Ascending aorta (tissue), 2 donors: ENCODE results near the gene ARHGAP8. TPM values are rescaled to one million over a fixed set of nuclear protein-coding genes. Genes with fewer than 3 reads are reported as not detected.

Experiments
- DNase-seq, 2 donors: peaks; one replicate each; pipeline ENCODE4 v3.0.0-alpha.2; 2019; ENCODE audit warnings: low spot score in 2 of 2
- H3K27ac ChIP-seq, 2 donors: fragments of 200-600 bp; sonication (generic); one replicate each; pipeline ENCODE4 v1.5.1; 2016 to 2017; ENCODE audit warnings: mild to moderate bottlenecking in 1 of 2
- H3K27me3 ChIP-seq: fragments of 200-600 bp; sonication (generic); one replicate; pipeline ENCODE4 v1.5.1; 2017
- H3K36me3 ChIP-seq, 2 donors: fragments of 200-600 bp; sonication (generic); one replicate each; pipeline ENCODE4 v1.5.1; 2016
- H3K4me1 ChIP-seq, 2 donors: fragments of 200-600 bp; sonication (generic); one replicate each; pipeline ENCODE4 v1.5.1; 2016 to 2017; ENCODE audit warnings: mild to moderate bottlenecking in 1 of 2
- H3K4me3 ChIP-seq, 2 donors: fragments of 200-600 bp; sonication (generic); one replicate each; pipeline ENCODE4 v1.5.1; 2016 to 2017; ENCODE audit warnings: mild to moderate bottlenecking in 1 of 2
- H3K9me3 ChIP-seq, 2 donors: fragments of 200-600 bp; sonication (generic); one replicate each; pipeline ENCODE4 v1.5.1; 2016
- intact Hi-C: fragments of 100-400 bp; cut with DNase I; formaldehyde crosslinking; loops from one replicate; pipeline ENCODE4 v1.15.1; 2023
- total RNA-seq: library from RNA; depleted of rRNA; stranded (reverse); fragments of >200 nt; gene quantifications from one replicate; pipeline ENCODE4 v1.1.0, GENCODE V29; 2016
- TF ChIP-seq, protein P1 (sequence below), 3 experiments: fragments of 200-600 bp in 2 of 3; fragments of 450-650 bp in 1 of 3; sonication (generic) in 2 of 3; IDR thresholded peaks; one replicate each; pipeline ENCODE4 v1.5.1; 2016 to 2019; ENCODE audit warnings: antibody characterized with exemption in 3 of 3, mild to moderate bottlenecking in 1 of 3, moderate library complexity in 1 of 3

The ARHGAP8 gene
- total RNA-seq, 1 donor from 2014 or later = not detected

DNA sequence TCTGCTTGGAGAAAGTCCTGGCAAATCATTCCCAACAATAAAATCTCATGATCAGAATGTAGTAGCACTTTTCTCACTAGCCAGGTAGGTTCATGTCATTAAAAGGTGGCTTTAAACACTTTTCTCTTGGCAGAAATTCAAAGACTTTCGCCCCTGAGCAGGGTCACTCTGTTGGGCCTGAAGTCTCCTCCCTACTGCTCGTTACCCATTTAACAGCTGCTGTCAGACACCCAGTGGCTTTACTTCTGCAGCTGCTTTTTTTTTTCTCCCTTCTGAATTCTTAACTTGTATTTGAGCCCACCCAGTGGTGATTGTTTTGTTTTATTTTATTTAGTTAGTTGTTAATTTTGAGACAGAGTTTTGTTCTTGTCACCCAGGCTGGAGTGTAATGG is 25.0 kb downstream of the ARHGAP8 start:
- no peaks in the 10 kb centered on the region for H3K36me3 ChIP-seq
- H3K27ac ChIP-seq = no peak overlapping the region
- TF ChIP-seq, protein P1, sequence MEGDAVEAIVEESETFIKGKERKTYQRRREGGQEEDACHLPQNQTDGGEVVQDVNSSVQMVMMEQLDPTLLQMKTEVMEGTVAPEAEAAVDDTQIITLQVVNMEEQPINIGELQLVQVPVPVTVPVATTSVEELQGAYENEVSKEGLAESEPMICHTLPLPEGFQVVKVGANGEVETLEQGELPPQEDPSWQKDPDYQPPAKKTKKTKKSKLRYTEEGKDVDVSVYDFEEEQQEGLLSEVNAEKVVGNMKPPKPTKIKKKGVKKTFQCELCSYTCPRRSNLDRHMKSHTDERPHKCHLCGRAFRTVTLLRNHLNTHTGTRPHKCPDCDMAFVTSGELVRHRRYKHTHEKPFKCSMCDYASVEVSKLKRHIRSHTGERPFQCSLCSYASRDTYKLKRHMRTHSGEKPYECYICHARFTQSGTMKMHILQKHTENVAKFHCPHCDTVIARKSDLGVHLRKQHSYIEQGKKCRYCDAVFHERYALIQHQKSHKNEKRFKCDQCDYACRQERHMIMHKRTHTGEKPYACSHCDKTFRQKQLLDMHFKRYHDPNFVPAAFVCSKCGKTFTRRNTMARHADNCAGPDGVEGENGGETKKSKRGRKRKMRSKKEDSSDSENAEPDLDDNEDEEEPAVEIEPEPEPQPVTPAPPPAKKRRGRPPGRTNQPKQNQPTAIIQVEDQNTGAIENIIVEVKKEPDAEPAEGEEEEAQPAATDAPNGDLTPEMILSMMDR (IDR thresholded peaks at IDR 0.05) = no peak
- H3K9me3 ChIP-seq = peaks cover 0 to 4% of the 10 kb centered on the region in 2 donors
- H3K27me3 ChIP-seq = no peaks in the 10 kb centered on the region
- H3K4me1 ChIP-seq = no peaks in the 10 kb centered on the region
- no peak overlapping the region for H3K4me3 ChIP-seq
- intact Hi-C loops = no loop called here
- no peak for DNase-seq

DNA sequence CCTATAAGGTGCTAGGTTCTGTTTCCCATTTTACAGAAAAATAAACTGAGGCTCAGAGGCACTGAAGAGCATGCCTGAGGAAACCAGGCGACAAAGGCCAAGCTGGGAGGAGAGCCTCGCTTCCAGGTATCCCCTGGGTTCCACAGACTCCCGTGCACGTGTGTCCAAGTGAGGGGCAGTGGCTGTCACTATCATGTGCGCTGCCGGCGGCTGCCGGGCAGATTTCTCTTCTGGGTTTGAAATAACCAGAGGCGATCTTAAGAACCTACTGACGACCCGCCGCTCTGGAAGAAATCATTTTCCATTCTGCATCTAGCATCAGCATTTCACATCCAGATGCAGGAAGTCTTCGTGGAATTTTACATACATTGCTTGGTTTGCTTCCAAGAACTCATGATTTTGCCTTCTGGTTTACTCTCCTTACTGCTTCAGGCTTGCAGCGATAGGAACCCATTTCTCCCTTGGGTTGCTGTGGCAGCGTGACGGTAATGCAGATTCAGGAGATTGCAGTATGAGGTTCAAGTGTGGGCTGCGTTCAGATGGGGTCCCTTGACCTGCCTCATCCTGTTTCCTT is 28.6 kb downstream of the ARHGAP8 start:
- no peaks in the 10 kb centered on the region for H3K27me3 ChIP-seq
- intact Hi-C loops = no loop called here

DNA sequence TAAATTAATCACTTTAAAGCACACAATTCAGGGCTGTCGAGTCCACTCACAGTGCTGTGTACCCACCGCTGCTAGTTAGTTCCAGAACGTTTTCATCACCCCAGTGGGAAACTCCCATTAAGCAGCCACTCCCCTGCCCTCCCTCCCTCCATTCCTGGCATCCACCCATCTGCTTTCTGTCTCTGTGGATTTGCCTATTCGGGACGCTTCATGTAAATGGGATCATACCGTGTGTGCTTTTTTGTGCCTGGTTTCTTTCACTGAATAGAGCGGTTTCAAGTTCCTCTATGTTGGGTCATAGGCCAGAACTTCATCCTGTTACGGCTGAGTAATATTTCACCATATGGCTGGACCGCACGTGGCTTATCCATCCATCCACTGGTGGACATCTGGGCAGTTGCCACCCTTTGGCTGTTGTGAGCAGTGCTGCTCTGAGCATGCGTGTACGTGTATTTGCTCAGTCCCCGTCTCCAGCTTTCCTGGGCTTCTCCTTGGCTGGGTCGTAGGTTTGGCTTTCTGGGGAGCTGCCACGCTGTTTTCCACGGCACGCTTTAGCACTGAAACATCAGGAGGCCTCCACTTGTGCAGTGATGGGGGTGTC is 30.1 kb downstream of the ARHGAP8 start:
- H3K36me3 ChIP-seq = no peaks in the 10 kb centered on the region
- H3K27me3 ChIP-seq = no peaks in the 10 kb centered on the region
- intact Hi-C loops = no loop called here
- H3K4me3 ChIP-seq = no peak overlapping the region
- H3K9me3 ChIP-seq = no peaks in the 10 kb centered on the region
- no peaks in the 10 kb centered on the region for H3K4me1 ChIP-seq
- no peak overlapping the region for H3K27ac ChIP-seq
- no peak for DNase-seq
- TF ChIP-seq, protein P1 (IDR thresholded peaks at IDR 0.05) = no peak

More for the DNA sequence above, 28.6 kb downstream of the ARHGAP8 start:
- TF ChIP-seq, protein P1 (IDR thresholded peaks at IDR 0.05) = no peak
- Histone ChIP-seq H3K36me3 (no peaks in the 10 kb centered on the region), H3K4me1 (no peaks in the 10 kb centered on the region), H3K9me3 (no peaks in the 10 kb centered on the region), H3K27ac (no peak overlapping the region), H3K4me3 (no peak overlapping the region)
- DNase-seq = no peak

DNA sequence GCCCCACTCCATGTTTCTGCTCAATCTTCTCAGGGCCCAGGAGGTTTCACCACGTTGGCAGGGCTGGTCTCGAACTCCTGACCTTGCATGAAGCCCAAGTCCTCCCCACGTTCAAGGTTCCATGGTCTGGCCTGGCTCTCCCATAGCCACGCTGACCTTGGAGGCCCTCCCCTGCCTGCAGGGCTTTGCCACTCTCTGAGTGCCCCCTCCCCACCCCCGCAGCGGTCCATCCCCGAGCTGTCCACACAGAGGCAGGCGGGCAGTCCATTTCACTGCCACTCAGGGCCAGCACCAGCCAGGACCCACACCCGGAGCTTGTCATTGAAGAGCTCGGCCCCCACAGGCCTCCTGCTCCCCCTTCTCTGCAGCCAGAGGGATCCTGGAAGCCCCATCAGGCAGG is 30.7 kb downstream of the ARHGAP8 start:
- Histone ChIP-seq H3K4me3 (no peak overlapping the region), H3K9me3 (no peaks in the 10 kb centered on the region), H3K27me3 (no peaks in the 10 kb centered on the region), H3K36me3 (no peaks in the 10 kb centered on the region), H3K4me1 (no peaks in the 10 kb centered on the region), H3K27ac (no peak overlapping the region)
- TF ChIP-seq, protein P1 (IDR thresholded peaks at IDR 0.05) = no peak
- DNase-seq = no peak
- intact Hi-C loops = no loop called here

DNA sequence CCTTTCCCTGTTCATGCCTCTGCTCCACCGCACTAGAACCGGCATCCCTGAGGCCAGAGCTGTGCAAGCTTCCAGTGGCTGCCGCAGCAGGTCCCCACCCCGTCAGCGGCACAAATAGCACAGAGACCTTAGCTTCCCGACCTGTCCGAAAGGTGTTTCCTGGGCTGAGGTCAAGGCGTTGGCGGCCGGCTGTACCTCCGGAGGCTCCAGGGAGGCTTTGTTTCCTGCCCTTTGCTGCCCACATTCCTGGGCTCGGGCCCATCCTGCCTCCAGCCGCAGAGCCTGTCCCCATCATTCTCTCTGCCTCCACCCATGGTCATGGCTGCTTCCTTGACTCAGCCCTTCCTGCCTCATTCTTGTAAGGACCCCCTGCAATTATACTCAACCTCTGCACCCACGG is 31.2 kb downstream of the ARHGAP8 start:
- no peak overlapping the region for H3K4me3 ChIP-seq
- intact Hi-C loops = no loop called here
- no peaks in the 10 kb centered on the region for H3K36me3 ChIP-seq
- no peaks in the 10 kb centered on the region for H3K9me3 ChIP-seq
- no peaks in the 10 kb centered on the region for H3K4me1 ChIP-seq
- TF ChIP-seq, protein P1 (IDR thresholded peaks at IDR 0.05) = no peak
- no peaks in the 10 kb centered on the region for H3K27me3 ChIP-seq
- no peak for DNase-seq
- no peak overlapping the region for H3K27ac ChIP-seq
